ENCODE results near the gene ANKHD1.

- TF ChIP-seq TRIM25 (IDR thresholded peaks at IDR 0.05; ENCODE audit: borderline replicate concordance) (no peak), CTCF (IDR thresholded peaks at IDR 0.05 in 2 of 3, conservative IDR thresholded peaks at IDR 0.05 in 1 of 3; ENCODE audit: insufficient read depth in 2 of 3, low read depth in 1 of 3, low read length in 3 of 3) (no peak), ZNF707 (CRISPR knock-in tag; conservative IDR thresholded peaks at IDR 0.05) (no peak), ZFX (CRISPR knock-in tag; IDR thresholded peaks at IDR 0.05) (no peak), ZNF324 (CRISPR knock-in tag; IDR thresholded peaks at IDR 0.05) (no peak), ZBED1 (IDR thresholded peaks at IDR 0.05) (no peak)
Measured at GRCh38 chr5:140513124-140513523, 111.5 kb downstream of the ANKHD1 start.
